SK-N-MC (cell line): ENCODE results near the gene SELENON.

Source experiments
- DNase-seq: peaks from one replicate; pipeline ENCODE4 v3.0.0-alpha.2; 2011; ENCODE audit warnings: low read depth, low spot score
- H3K27ac ChIP-seq: fragments of 200-600 bp; sonication (generic); 2 replicates; pipeline ENCODE4 v1.5.1; 2016; ENCODE audit warnings: mixed run types
- H3K36me3 ChIP-seq: fragments of 200-600 bp; sonication (generic); 2 replicates; pipeline ENCODE4 v1.6.1; 2017; ENCODE audit warnings: antibody characterized with exemption, low read length, mixed read lengths; ENCODE audit not compliant: insufficient read depth
- H3K4me3 ChIP-seq: fragments of 200-600 bp; sonication (generic); 2 replicates; pipeline ENCODE4 v1.5.1; 2016
- H3K9ac ChIP-seq: fragments of 200-600 bp; sonication (generic); 2 replicates; pipeline ENCODE4 v1.8.0; 2017; ENCODE audit warnings: mixed run types, mixed read lengths; ENCODE audit not compliant: insufficient read length
- H3K9me3 ChIP-seq: fragments of 200-600 bp; sonication (generic); 2 replicates; pipeline ENCODE4 v1.6.1; 2017; ENCODE audit warnings: low read depth, mild to moderate bottlenecking, antibody characterized with exemption, low read length, moderate library complexity, mixed read lengths
- EZH2 ChIP-seq: fragments of 200-600 bp; sonication (generic); IDR thresholded peaks from one replicate; pipeline ENCODE4 v1.6.1; 2017; ENCODE audit warnings: antibody characterized with exemption
- FOXP2 ChIP-seq: optimal IDR thresholded peaks from 2 replicates; pipeline ENCODE3; 2011; ENCODE audit warnings: mild to moderate bottlenecking, moderate library complexity; ENCODE audit not compliant: insufficient read depth; ENCODE audit errors: extremely low read length, control extremely low read depth
- POLR2AphosphoS5 ChIP-seq: IDR thresholded peaks from 2 replicates; pipeline ENCODE4 v1.6.1; 2012; ENCODE audit warnings: mild to moderate bottlenecking, low read depth, low read length, borderline replicate concordance

The SELENON gene, protein sequence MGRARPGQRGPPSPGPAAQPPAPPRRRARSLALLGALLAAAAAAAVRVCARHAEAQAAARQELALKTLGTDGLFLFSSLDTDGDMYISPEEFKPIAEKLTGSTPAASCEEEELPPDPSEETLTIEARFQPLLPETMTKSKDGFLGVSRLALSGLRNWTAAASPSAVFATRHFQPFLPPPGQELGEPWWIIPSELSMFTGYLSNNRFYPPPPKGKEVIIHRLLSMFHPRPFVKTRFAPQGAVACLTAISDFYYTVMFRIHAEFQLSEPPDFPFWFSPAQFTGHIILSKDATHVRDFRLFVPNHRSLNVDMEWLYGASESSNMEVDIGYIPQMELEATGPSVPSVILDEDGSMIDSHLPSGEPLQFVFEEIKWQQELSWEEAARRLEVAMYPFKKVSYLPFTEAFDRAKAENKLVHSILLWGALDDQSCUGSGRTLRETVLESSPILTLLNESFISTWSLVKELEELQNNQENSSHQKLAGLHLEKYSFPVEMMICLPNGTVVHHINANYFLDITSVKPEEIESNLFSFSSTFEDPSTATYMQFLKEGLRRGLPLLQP

DNA sequence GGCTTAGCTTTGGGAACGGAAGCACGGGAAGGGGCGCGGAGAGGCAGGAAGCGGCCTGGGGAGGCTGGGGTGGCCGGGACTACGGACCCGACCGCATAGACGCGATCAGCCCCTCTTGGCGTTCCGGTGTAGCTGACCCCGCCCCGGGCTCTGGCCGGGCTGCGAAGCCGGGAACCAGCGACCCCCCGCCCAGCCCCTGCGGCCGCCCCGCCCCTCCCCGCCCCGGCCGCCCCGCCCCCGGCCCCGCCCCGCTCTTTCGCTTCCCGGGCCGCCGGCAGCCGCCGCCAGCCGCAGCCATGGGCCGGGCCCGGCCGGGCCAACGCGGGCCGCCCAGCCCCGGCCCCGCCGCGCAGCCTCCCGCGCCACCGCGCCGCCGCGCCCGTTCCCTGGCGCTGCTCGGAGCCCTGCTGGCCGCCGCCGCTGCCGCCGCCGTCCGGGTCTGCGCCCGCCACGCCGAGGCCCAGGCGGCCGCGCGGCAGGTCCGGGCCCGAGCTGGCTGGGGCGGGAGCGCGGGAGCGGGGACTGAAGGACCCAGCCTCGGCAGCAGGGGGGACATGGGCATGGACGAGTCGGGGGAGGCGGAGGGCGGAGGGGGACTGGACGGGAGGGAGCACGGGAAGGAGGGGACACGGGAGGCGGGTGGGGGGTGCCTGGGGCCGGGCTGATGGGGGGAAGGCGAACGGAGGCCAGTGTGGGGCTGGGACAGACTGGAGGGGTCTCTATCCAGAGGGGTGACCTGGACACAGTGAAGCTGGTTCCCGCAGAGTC is at the start of gene SELENON:
Gene SELENON, plus strand, starts transcription at position 259 of the 768 bp plus-strand sequence. Its CDS starts 38 bp downstream, at position 297.
- Histone ChIP-seq H3K9me3 (no peaks in the 10 kb centered on the region), H3K4me3 (peak within 1 kb of the TSS; percentile 78), H3K9ac (peak within 1 kb of the TSS; percentile 77), H3K36me3 (no peaks in the 10 kb centered on the region), H3K27ac (no peak within 1 kb of the TSS)
- no peak for DNase-seq
- no peak for TF ChIP-seq EZH2
- TF ChIP-seq FOXP2: no peak
- TF ChIP-seq POLR2AphosphoS5: no peak; the same call in 1 of the 2 replicates

DNA sequence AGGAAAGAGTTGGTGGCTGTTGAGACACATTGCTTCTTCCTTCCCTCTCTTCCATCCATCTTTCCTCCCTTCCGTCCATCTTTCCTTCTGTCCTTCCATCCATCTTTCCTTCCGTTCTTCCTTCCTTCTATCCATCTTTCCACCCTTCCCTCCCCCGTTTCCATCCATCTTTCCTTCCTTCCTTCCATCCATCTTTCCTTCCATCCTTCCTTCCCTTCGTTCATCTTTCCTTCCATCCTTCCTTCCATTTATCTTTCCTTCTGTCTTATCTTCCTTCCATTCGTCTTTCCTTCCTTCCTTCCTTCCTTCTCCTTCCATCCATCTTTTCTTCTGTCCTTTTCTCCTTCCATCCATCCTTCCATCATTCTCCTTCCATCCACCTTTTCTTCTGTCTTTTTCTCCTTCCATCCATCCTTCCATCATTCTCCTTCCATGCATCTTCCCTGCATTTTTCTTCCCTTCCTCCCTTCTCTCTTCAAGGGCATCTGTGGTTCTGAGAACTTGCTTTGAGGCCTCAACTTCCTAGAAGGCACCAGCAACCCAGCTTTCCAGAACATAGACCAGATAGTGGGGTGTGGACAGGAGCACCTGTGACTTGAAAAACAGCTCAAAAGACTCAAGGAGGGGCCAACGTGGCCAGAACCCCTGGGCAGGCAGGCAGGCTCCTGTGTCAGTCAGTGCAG is 48.9 kb upstream of the SELENON start:
- Histone ChIP-seq H3K27ac (no peak overlapping the region), H3K9me3 (no peaks in the 10 kb centered on the region), H3K9ac (no peak overlapping the region), H3K36me3 (no peaks in the 10 kb centered on the region), H3K4me3 (no peak overlapping the region)
- DNase-seq: no peak
- TF ChIP-seq POLR2AphosphoS5 (no peak), EZH2 (no peak), FOXP2 (no peak)

DNA sequence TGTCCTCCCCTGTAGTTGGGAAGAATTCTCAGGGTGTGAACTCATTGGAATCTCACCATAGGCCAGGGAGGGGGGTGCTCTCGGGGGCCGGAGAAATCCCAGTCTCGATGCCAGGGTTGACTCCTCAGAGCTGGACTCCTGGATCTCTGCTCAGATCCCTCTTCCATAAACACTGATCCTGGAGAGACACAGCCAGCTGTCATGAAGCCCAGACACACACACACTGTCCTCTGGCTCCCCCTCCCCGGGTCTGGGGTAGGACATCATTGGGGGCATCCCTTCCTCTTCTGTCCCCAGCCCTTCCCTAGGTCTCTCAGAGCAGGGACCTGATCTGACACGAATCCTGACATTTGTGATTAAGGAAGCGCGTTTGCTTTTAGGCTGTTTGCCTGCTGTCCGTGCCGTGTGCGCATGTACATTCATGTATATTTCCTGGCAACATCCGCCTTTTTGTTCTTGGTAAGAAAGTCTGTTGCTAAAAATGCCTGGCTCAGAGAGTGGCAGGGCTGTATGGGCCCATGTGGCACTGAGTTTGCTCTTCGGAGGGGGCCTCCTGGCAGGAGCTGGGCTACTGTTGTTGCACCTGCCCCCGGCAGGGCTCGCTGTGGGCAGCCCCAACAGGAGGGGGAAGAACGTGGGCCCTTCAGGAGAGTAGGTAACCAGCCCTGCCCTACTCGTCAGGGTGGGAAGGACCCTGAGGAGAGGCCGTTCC is 45.4 kb upstream of the SELENON start:
- Histone ChIP-seq H3K36me3 (no peaks in the 10 kb centered on the region), H3K9me3 (no peaks in the 10 kb centered on the region), H3K4me3 (no peak overlapping the region), H3K9ac (no peak overlapping the region), H3K27ac (no peak overlapping the region)
- TF ChIP-seq POLR2AphosphoS5: no peak
- no peak for DNase-seq

DNA sequence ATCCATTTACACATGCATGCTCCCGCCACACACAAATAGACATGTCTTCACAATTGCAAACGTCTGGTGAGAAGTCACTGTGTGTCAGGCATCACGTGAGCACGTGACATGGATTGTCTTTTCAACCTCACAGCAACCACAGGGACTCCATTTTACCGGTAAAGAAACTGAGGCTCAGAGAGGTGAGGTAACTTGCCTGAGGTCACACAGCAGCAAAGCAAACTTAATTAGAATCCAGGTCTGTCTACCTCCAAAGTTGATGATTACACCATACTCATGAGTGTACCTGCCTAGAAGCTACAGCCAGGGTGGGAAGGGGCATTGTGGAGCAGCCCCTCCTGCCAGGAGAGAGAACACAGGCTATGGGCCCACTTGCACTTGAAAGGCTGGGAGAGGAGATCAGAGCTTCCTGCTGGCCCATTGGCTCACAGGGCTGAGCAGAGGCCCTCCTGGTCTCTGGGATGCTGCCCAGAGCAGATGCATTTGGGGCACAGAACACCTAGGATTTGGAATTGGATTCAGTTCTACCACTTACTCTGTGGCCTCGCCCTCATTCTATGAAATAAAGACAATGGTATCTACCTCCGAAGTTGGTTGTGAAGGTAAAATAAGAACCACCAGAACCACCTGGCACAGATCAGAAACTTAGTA is 44.4 kb upstream of the SELENON start:
- H3K9ac ChIP-seq: no peak overlapping the region
- TF ChIP-seq POLR2AphosphoS5: no peak
- no peak for TF ChIP-seq FOXP2
- TF ChIP-seq EZH2: no peak
- no peak overlapping the region for H3K4me3 ChIP-seq
- H3K36me3 ChIP-seq: no peaks in the 10 kb centered on the region
- no peak for DNase-seq
- no peak overlapping the region for H3K27ac ChIP-seq
- no peaks in the 10 kb centered on the region for H3K9me3 ChIP-seq

DNA sequence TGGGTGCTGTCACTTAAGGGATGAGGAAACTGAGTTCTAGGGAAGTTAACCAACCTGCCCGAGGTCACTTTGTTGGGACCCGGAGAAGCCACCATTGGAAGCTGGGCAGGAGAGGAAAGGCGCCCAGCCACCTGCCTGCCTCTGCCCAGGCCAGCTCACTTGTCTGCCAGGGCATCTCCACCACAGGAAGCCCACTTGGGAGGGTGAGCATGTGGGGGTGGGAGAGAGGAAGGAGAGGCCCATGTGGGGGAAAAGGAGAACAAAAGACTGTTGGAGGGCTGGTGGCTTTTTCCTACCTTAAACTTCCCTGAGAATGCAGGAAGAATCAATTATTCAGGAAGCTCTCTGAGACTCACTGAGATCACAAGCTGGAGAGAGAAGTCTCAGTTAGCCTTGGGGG is 43.8 kb upstream of the SELENON start:
- H3K9me3 ChIP-seq: no peaks in the 10 kb centered on the region
- no peaks in the 10 kb centered on the region for H3K36me3 ChIP-seq
- no peak overlapping the region for H3K27ac ChIP-seq
- TF ChIP-seq POLR2AphosphoS5 (no peak), FOXP2 (no peak), EZH2 (no peak)
- no peak overlapping the region for H3K4me3 ChIP-seq
- no peak overlapping the region for H3K9ac ChIP-seq
- no peak for DNase-seq

DNA sequence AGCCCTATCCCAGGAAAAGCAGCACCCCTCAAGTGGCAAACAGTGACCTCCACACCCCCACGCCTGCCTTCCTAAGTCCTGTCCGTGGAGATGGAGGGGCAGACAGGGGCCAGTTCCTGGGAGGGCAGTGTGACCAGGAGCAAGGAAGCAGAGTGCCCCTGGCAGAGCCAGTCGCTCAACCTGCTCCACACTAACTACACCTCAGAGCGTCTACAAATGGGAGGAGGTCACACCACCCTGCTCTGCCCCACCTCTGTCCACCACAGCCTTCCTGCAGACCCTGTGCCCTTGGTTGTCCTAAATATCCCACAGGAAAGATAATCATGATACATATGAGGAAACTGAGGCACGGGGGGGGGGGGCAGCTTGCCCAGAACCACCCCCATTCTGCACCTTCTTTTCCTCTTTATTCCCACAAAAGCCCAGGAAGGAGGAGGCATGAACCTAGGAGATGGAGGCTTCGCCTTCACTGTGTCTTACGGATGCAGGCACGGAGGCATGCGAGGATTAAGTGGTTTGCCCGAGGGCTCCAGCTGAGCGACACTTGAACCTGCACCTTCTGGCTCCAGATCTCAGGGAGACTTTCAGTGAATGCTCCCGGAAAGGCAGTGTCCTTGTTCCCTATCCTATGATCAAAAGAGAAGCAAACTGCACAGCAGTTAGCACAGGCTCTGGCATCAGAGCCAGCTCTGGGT is 42.7 kb upstream of the SELENON start:
- Histone ChIP-seq H3K9me3 (no peaks in the 10 kb centered on the region), H3K4me3 (no peak overlapping the region), H3K27ac (no peak overlapping the region), H3K9ac (no peak overlapping the region), H3K36me3 (no peaks in the 10 kb centered on the region)
- TF ChIP-seq EZH2: no peak
- DNase-seq: no peak

DNA sequence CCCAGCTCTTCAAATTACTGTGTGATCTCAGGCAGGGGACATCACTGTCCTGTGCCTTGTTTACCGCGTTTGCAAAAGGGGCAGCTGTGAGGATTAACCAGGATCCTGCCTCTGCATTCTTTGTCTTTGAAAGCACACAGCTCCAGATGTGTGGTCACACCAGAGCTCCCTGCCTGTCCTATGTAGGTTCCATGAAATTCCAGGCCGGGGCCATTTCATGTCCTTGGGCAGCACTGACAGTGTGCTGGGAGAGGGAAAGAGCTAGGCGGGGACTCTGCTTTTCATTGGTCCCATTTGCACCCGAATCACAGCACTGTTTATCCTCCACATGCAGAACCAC is 42.2 kb upstream of the SELENON start:
- TF ChIP-seq POLR2AphosphoS5 (no peak), EZH2 (no peak), FOXP2 (no peak)
- Histone ChIP-seq H3K27ac (no peak overlapping the region), H3K4me3 (no peak overlapping the region), H3K36me3 (no peaks in the 10 kb centered on the region), H3K9ac (no peak overlapping the region), H3K9me3 (no peaks in the 10 kb centered on the region)
- no peak for DNase-seq
